PFSK-1 (cell line): ENCODE measurements around the gene CFAP65.

ENCODE experiments used
- FOXP2 ChIP-seq: optimal IDR thresholded peaks from 2 replicates; pipeline ENCODE3; 2011; ENCODE audit warnings: borderline replicate concordance, control low read depth, inconsistent platforms; ENCODE audit not compliant: insufficient read depth; ENCODE audit errors: extremely low read length, extremely low read depth
- POLR2AphosphoS5 ChIP-seq: IDR thresholded peaks from 2 replicates; pipeline ENCODE4 v1.6.1; 2012; ENCODE audit warnings: low read depth, mild to moderate bottlenecking, control low read depth, low read length, moderate library complexity
- SIN3A ChIP-seq: IDR thresholded peaks from 2 replicates; pipeline ENCODE4 v1.6.1; 2012; ENCODE audit warnings: mild to moderate bottlenecking, low read length, moderate library complexity, borderline replicate concordance; ENCODE audit not compliant: insufficient read depth
- TAF1 ChIP-seq: IDR thresholded peaks from 2 replicates; pipeline ENCODE4 v1.6.1; 2012; ENCODE audit warnings: low read length, control low read depth, borderline replicate concordance; ENCODE audit not compliant: insufficient read depth
- TF ChIP-seq, protein P1 (sequence below), 2 experiments: IDR thresholded peaks; 2 replicates each; pipeline versions ENCODE4 v1.6.1 to v1.8.0; 2011 to 2012; ENCODE audit warnings: low read depth in 2 of 2, low read length in 2 of 2, control low read depth in 1 of 2, inconsistent platforms in 1 of 2, mild to moderate bottlenecking in 1 of 2, moderate library complexity in 1 of 2; ENCODE audit not compliant: insufficient read depth in 1 of 2

Gene CFAP65

DNA sequence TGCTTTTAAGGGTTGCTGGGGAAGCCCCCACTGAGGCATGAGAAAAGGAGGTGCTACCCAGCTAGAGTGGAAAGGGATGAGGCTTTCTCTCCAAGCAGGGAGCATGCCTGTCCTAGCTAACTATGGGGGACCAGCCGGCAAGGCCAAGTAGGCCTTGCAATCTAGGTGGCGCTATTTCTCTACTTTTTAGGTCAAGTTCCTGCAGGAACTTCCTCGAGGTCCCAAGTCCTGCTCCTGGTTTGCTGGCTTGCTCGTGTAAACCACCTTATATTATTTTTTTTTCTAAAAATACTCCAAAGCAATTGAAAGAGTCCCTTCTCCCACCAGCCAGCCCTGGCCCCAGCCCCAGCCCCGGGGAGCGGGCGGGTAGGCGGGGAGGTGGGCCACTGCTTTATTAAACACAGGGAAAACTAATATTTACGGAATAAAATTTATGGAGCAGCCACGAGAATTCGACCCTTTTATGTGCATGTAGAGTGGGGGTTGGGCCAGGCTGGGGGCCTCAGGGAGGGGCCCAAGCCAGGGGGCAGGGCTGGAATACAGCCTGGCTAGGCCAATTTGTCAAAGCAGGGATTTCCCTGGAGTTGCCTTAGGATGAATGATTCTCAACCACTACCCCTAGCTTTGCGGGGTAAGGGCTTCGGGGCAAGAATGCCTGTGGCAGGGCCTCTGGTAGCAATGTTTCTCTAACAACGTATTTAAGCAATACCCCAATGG is 32.3 kb upstream of the CFAP65 start:
- TF ChIP-seq TAF1 (no peak), POLR2AphosphoS5 (no peak), FOXP2 (no peak)
- TF ChIP-seq, protein P1, sequence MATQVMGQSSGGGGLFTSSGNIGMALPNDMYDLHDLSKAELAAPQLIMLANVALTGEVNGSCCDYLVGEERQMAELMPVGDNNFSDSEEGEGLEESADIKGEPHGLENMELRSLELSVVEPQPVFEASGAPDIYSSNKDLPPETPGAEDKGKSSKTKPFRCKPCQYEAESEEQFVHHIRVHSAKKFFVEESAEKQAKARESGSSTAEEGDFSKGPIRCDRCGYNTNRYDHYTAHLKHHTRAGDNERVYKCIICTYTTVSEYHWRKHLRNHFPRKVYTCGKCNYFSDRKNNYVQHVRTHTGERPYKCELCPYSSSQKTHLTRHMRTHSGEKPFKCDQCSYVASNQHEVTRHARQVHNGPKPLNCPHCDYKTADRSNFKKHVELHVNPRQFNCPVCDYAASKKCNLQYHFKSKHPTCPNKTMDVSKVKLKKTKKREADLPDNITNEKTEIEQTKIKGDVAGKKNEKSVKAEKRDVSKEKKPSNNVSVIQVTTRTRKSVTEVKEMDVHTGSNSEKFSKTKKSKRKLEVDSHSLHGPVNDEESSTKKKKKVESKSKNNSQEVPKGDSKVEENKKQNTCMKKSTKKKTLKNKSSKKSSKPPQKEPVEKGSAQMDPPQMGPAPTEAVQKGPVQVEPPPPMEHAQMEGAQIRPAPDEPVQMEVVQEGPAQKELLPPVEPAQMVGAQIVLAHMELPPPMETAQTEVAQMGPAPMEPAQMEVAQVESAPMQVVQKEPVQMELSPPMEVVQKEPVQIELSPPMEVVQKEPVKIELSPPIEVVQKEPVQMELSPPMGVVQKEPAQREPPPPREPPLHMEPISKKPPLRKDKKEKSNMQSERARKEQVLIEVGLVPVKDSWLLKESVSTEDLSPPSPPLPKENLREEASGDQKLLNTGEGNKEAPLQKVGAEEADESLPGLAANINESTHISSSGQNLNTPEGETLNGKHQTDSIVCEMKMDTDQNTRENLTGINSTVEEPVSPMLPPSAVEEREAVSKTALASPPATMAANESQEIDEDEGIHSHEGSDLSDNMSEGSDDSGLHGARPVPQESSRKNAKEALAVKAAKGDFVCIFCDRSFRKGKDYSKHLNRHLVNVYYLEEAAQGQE (IDR thresholded peaks at IDR 0.05; ENCODE audit: insufficient read depth in 1 of 2, low read depth in 2 of 2, low read length in 2 of 2) = no peak

DNA sequence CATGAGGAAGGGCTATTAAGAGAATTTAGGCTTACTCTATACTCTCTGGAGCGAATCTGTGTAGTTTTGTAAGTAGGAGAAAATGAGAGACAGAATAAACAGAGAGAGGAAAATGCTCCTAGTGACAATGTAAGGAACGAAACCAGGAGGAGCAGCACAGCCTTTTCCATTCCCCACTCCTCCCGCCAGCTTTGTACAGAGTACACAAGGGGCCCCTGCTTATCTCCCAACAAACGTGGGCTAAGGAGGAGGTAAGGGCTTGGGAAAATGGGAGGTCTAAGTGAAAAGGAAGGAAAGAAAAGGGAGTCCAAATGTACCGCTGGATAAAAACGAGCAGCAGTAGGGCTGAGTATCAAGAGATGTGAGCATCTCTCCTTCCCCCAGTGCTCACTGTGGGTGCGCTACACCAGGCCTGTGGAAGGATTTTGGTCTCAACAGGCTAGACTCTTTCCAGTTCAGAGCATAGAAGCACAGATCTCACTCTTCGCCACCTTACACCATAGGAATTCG is 31.5 kb upstream of the CFAP65 start:
- TF ChIP-seq POLR2AphosphoS5 = no peak
- no peak for TF ChIP-seq TAF1
- TF ChIP-seq, protein P1 (IDR thresholded peaks at IDR 0.05; ENCODE audit: insufficient read depth in 1 of 2, low read depth in 2 of 2, low read length in 2 of 2) = no peak
- TF ChIP-seq SIN3A = no peak
- TF ChIP-seq FOXP2 = no peak

DNA sequence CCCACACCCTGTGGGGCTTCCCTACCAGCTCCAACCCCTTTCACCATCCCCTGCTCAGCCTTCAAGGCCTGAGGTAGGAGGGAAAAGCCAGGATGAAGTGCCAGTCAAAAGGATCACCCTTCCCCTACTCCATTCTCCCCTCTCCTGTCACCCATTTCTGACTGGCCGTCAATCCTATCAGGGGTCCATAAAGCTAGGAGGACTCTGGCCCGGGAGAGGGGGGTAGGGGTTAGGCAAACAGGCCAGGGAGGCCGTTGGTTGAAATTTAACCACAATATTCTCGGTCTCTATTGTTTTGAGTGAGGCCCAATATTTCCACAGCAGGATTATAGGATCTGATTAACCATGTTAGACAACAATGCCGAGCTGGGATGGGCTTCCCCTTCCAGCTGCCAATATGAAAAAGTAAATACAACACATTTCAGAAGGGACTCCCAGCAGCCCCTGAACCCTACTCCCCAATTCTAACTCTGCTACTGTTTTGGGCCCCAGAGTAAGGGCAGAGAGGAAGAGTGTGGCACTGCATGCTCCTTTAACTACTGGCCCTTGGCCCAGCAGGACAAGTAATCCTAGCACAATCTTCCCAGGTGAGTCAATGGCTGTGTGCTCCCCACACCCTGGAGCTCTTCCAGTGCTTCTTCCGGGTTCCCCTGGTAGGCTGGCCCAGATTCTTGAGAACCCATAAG is 30.0 kb upstream of the CFAP65 start:
- TF ChIP-seq FOXP2 = no peak
- TF ChIP-seq, protein P1 (IDR thresholded peaks at IDR 0.05; ENCODE audit: insufficient read depth in 1 of 2, low read depth in 2 of 2, low read length in 2 of 2) = no peak
- no peak for TF ChIP-seq TAF1
- TF ChIP-seq SIN3A = no peak
- TF ChIP-seq POLR2AphosphoS5 = no peak

DNA sequence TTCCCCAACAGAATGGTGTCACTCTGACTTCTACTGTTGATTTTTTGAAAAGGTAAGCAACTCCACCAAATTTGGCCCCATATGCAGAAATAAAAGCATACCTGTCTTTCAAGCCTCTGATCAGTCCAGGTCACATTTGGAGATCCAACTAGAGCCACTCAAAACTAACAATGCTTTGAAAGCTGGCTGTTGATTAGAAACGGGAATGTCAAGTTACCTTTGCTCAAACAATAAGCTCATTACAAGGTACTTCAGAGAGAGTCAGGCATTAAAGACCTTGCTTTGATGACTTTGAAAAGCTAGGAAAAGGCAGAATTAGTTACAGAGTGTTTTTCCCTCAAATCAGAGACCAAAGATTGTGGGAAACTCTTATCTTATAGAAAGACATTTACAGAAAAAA is 24.2 kb upstream of the CFAP65 start:
- TF ChIP-seq POLR2AphosphoS5 (no peak), FOXP2 (no peak), TAF1 (no peak), SIN3A (no peak)
- TF ChIP-seq, protein P1 (IDR thresholded peaks at IDR 0.05; ENCODE audit: insufficient read depth in 1 of 2, low read depth in 2 of 2, low read length in 2 of 2) = no peak

DNA sequence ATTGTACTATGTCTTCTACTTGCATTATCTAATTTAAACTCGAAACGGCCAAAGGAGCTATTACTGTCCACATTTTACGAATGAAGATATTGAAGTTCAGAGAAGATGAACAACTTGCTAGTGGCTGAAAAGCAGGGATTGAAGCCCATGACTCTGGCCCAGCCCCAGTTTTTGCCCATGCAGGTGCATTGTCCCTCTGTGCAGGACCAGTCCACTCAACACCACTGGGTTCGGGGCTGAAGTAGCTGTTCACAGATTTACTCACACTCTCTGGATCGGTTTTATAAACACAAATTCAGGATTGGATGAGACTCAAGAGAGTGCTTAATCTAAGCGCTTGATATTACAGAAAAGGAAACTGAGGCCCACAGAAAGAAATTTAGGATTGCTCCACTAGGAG is 20.8 kb upstream of the CFAP65 start:
- TF ChIP-seq TAF1 (no peak), POLR2AphosphoS5 (no peak), FOXP2 (no peak), SIN3A (no peak)
- TF ChIP-seq, protein P1 (IDR thresholded peaks at IDR 0.05; ENCODE audit: insufficient read depth in 1 of 2, low read depth in 2 of 2, low read length in 2 of 2) = no peak
